Stimulated activated CD4-positive, alpha-beta T cell treated with anti-CD3 and anti-CD28 coated beads, Interleukin-12 subunit alpha, Interleukin-12 subunit beta, amount 100 ng/mL, for 4 hours (primary cell): ENCODE data around the gene PIAS2.
"Not testable (repeated sequence)": the region's sequence is repeated elsewhere in the genome, so short reads cannot be mapped to it uniquely, and the experiment has no call there.

ENCODE experiments used
- DNase-seq: peaks from one replicate; pipeline ENCODE4 v3.0.0-alpha.2; 2020

The PIAS2 gene, protein sequence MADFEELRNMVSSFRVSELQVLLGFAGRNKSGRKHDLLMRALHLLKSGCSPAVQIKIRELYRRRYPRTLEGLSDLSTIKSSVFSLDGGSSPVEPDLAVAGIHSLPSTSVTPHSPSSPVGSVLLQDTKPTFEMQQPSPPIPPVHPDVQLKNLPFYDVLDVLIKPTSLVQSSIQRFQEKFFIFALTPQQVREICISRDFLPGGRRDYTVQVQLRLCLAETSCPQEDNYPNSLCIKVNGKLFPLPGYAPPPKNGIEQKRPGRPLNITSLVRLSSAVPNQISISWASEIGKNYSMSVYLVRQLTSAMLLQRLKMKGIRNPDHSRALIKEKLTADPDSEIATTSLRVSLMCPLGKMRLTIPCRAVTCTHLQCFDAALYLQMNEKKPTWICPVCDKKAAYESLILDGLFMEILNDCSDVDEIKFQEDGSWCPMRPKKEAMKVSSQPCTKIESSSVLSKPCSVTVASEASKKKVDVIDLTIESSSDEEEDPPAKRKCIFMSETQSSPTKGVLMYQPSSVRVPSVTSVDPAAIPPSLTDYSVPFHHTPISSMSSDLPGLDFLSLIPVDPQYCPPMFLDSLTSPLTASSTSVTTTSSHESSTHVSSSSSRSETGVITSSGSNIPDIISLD

DNA sequence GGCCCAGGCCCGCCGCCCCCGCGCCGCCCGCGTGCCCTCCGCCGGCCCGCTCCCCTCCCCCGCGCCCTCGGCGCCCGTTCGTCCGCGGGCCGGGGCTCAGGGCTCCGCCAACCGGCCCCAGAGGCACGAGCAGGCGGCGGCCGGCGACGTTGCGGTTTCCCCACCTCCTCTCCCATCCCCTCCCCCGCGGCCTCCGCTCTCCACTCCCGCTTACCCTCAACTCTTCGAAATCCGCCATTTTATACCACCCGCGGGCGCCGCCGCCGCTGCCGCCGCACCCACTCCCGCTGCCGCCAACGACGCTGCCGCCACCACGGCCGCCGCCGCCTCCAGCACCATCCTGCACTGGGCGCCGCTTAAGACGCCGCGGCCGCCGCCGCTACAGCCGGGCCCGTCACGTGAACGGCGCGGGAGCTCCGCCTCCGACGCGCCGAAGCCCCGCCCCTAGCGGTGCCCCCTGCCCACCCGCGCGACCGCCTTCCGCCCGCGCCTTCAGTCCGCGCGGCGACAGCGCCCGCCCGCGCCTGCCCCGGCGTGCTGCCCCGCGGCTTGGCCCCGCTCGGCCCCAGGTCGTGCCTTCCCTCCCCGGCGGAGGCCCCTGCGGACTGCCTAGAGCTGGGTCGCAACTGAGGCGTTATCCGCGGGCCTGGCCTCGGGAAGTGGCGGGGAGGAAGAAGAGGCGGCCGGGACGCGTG is at the start of gene PIAS2, which contains the start of gene KATNAL2:
Gene PIAS2, minus strand, starts transcription at position 400 of the 695 bp plus-strand sequence. Its CDS starts 162 bp downstream, at position 238.
Gene KATNAL2, plus strand, starts transcription at position 495 of the 695 bp plus-strand sequence. CDS start 29,271 bp downstream, outside the sequence.
- DNase-seq = peak; percentile 77

DNA sequence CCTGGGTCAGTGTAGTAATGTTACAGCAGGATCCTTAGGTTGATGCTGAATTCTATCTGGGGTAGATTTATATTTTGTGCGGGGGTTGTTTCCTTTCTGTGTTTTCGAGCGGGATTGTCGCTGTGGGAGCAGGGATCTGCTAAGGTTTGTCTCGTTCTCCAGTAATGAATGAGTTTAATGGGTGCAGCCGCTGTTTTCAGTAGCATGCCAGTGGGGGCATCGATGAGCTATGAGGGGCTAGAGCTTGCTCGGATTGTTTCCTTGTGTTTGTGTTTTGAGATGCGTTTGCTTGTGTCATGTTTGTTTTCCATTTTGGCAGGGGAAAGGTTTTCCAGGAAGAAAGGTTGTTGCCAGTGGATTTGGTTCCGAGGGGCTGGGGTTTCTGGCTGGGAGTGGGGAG is 49.0 kb upstream of the PIAS2 start:
- DNase-seq = not testable (repeated sequence)

DNA sequence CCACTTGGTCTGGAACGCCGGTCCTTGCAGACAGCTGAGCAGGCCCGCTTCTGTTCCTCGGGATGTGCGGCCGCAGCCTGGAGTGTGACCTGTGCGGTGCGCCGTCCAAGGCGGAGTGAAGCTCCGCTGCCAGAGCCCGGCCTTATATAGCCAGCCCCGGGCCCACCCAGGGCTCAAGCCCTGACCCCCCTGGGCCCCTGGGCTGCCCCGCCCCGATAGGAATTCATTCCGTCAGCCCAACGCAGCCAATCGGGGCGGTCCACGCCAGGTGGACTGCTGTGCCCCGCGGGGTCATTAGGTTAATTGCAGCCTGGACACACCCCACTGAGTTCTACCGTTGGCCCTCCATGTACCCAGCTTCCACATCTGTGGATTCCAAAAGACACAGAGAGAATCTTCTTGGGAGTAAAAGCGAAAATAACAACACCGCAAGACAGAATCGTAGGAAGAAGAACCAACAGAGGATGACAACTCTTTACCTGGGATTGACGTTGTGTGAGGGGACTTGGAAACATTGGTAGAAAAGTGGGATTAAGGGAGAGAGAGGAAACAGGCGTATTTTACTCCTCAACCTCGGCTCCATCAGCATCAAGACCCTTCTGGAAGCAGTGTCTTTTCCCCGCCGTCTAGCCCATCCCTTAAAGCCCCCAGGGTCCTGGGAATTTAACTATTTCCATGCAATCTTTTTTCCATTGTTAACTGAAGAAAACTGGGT is 47.4 kb upstream of the PIAS2 start:
- not testable (repeated sequence) for DNase-seq

DNA sequence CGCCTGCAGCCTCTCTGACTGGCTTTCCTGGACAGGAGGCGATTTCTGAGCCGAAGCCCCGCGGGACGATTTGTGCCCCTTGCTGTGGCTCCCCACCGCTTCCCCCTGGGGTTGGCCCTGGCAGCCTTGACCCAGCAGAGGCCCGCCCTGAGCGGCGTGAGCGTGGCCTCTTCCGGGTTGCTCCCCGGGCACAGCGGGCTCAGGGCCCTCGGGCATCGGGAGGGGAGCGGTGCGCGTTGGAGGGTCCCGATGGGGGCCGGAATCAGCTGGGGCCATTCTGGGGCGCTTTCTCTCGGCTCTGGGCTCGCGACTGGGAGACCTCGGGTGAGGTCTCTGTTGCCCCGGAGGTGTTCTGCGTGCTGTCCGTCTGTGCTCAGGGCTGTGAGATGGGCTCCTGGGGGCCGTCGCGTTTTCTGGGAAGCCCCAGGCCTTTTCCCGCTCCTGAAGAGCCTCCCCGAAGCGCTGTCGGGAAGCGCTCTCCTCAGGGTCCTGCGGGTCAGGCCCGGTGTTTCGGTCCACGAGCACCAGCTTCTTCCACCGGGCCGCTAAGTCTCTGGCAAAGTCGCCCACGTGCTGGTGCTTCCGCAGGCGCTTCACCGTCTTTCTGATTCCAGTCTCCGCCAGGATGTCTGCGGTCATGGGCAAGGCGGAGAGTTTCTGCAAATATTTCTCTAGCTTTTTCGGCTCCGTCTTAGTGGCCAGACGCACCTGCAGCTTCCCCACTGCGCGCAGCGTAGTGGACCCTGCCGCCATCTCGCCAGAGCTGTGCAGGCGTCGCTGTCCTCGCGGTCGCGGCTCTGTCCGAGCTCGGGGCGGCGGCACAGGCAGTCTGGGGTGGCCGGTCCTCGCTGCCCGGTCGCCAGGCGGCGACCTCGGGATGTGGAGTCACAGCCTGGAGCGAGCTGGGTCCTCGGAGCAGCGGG is 46.6 kb upstream of the PIAS2 start:
- not testable (repeated sequence) for DNase-seq

DNA sequence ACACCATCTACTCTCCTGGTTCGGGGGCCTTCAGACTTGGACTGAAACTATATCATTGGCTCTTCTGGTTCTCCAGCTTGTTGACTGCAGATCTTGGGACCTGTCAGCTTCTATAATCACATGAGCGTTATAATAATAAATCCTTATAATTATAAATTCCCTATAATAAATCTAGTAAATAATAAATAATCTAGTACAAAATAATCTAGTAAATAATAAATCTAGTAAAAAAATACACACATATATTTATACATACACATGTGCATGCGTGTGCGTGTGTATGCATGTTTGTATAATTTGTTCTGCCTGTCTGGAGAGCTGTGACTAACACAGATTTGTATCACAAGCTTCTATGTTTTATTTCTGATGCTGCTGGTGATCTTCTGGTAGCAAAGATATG is 40.9 kb upstream of the PIAS2 start:
- DNase-seq = no peak

DNA sequence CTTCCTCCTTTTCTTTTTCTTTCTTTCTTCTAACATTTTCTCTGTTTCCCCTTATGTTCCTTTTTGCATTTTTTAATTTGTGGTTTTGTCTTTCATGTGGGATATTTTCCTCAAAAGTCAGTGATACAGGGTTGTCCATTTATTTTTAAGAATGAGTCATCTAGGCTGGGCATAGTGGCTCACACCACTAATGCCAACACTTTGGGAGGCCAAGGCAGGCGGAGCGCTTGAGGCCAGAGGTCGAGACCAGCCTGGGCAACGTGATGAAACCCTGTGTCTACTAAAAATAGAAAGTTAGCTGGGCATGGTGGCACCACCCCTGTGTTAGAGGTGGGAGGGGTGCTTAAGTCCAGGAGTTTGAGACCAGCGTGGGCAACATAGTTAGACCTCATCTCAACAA is 35.9 kb upstream of the PIAS2 start:
- DNase-seq = no peak

DNA sequence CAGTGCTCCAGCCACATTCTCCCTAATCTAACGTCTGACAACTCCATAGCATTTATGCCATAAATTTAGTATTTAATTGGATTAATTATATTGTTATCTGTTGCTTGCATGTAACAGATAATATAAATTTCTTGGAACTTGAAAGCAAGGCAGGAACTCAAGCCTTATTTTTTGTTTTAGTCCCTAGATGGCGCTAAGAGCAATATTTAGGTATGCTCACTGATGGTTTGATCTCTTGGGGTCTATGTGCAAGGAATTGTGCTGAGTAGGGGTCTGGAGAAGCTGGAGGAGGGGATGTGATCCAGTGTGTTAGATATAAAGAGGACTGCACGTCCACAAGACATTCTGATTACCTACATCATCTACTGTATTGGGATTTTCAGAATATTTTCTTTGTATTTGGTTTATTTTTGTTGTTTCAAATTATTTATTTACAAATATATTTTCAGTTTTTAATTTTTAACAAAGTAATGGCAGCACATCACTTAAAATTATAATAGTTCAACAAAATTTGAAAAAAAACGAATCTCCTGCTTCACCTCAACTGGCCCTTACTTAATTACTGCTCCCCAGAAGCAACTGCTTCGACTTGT is 32.9 kb upstream of the PIAS2 start:
- no peak for DNase-seq

DNA sequence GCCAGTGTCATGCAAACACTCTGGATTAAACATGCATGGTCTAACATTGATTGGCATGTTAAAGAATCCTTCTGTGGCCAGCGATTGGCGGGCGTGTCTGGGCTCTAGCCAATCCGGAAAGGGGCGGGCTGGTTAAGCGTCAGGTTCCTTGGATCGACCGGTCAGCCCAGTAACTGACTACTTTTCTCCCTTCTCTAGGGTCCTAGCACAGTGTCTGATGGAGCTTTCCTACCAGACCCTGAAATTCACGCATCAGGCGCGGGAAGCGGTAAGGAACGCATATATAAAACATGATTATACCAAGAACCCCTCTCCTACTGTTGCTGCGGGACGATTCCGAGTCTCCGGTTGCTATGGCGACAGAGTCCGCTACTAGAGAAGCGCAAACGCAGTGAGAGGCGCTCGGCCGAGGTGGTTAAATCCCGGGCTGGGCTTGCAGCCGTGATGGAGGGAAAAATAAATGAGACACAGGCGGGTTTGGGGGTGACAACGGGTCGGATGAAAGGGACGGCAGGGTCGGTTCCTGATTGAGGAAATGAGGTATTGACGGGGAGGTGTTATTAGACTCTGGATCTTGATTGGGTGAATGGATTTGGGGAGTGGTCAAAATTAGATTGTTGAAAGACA is 29.5 kb upstream of the PIAS2 start:
- DNase-seq = peak; percentile 37

DNA sequence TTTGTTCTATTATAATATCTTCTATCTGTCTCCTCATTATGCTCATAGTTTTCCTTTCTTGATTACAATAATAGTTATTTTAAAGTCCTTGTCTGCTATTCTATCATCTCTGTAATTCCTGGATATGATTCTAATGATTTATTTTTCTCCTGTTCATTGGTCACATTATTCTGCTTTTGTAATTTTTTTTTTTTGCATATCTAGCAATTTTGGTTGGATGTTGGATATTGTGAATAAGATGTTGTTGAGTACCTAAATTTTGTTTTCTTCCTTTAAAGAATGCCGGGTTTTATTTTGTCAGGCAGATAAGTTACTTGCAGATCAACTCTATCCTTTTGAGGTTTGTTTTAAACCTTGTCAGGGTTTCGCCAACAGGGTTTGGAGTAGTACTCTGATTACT is 25.3 kb upstream of the PIAS2 start:
- DNase-seq = no peak

DNA sequence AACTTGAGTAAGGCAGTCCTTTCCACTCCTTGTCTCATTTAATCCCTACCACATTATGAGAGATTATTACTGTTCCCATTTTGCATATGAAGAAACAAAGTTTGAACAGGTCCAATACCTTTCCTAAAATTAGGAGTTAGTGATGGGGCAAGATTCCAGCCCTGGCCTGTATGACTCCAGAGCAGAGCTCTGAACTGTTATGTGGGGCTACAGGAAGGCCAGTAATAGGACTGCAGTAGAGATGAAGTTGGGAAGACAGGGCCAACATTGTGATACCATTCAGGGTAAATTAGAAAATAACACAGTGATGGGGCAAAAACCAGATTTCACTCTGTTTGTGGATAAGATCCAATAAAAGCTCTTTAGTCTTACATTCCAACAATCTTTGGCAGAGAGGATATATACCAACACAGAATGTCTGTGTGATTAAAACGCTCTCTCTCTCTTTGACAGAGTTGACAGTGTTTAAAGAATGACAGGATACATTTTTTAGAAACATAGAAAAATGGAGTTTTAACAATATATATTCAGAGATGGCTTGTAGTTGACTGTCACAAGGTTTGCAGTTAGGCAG is 22.8 kb upstream of the PIAS2 start:
- no peak for DNase-seq

DNA sequence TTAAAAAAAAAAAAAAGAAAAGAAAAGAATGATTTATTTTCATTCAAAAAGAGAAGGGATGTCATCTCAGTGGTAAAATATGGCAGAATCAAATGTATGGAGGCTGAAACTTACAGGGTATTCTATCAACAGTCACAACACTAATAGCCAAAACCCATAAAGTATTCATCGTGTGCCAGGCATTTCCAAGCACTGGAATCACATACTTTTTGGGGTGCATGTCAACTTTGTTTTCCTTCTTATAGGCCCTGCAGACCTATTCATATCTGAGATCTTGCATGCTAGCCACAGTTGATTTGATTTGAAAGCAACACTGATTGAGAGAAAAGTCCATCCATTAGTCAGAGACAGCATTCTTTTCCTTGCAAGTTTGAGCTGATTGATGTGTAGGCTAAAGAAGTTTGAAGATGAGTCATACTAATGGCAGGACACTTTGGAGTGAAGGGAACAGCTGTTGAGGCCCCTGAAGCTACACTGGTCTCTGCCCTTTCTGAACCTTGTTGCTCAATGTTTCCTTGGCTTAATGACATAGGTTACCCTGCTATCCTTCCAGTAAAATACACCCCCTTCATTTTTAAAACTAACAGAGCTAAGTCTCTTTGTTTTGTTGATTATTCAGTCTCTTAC is 22.1 kb upstream of the PIAS2 start:
- no peak for DNase-seq

DNA sequence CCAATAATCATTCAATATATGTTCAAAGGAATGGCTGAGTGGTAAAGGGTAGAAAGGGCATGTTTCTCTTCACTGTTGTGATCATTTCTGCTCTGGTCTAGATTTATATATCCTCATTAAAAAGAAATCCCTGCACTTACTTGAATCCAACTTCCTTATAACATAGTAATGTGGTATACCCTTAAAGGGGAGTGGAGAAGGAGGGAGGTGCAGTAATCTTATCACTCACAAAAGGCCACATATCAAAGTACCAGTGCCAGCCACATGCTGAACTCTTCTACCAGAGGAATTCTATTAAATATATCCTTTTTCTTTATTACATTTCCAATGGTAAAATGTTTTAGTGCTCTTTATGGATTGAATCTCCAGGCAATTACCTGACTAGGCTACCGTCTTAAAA is 3.3 kb upstream of the PIAS2 start:
- no peak for DNase-seq

DNA sequence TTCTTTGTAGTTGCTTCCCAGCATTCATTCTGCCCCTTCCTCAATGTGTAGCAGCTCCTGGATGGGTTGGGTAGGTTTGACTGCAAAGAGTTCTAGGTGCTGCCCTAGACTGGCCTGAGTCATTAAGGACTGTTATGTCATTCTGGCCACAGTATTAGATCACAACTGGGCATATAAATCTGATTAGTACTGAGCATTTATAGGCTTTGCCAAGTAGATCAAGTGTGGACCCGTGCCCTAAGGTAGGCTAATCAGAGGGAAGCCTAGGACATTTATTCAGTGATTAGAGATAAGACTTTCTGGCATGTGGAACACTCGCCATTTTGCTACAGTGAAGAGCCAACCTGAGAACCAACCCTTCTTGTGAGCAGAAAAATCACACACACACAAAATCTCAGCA is 2.8 kb upstream of the PIAS2 start:
- DNase-seq = no peak

DNA sequence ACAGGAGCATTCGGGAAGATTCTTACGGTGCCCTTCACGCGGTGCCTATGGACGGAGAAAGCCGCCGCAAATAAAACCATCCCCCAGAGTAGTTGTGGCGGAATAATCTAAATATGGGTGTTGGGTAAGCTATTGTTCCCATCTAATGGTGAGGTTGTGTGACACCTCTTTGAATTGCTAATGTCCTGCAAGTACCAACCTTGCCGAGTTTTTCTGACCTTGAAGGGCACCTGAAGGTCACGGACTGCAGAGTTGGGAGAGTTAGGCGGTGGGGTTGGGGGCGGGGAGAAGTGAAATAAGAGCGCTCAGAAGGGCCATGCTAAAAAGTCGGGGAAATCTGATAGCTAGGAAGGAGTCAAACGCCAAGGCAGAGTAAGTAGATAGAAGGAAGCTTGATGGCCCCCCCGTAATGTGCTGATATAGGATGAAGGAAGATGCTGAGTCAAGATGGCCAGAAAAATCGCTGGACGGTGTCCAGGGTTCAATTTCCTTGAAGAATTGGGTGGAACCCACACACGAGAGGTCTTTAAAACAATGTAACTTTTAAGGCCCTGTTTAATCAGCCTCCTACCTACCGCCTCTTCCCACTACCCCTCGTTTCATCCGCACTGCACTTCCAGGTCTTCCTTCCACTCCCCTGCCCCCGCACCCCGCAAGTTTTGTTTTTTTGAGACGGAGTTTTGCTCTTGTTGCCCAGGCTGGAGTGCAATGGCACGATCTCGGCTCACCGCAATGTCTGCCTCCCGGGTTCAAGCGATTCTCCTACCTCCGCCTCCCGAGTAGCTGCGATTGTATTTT is 695 bp upstream of the PIAS2 start:
- peak; percentile 14 for DNase-seq

DNA sequence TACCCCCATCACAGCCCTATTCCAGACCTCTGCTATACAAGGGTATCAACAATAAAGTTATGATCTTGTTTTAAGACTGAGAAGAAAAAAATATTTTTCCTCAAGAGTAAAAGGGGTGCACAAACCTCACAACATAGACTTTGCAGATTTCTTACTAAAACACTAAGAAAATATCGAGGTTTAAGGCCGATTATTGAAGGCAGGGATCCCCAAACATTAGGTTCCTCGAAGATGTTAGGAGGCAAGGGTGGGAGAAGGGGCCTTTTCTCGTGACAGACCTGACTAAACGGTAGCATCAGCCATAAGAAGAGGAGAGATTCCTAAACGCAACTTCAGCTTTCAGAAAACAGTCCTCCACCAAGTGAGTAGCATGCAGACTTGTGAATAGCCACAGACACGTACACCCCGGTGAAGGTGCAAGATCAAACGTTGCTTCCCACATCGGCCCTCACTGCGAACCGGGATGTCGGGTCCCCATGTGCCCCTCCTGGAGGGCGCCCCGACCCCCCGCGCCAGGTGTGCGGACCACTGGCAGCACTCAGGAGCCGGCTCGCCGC is 678 bp downstream of the PIAS2 start:
- no peak for DNase-seq

DNA sequence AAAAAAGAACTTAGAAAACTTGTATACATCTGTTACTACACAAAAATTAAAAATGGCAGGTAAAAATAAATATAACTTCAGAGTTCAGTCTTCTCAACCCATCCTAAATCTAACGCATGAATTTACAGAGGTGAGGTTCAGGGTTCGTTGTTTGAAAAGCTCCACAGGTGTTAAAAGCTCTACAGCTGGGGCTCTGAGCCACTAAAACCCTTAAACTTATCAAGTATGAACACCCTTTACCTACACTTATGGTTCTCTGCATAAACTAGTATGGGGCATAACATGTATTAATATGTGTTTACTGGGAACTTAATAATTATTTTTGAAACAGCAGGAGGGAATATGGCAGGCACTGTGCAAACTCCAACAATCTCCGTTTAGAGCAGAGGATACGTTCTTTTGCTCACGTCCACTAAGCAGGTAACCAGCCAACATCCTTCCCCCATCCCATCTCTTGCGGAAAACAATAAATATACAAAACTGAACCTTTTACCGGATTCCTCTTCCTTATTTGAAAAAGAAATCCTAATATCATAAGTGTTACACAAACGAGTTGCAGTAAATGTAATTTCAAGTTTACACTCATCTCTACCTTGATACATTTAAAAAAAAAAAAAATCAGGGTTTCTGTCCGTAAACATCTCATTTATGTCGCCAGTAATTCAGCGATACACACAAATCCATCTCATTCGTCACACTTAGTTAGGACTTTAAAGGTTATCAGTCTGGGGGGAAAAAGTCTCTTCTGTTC is 1.3 kb downstream of the PIAS2 start:
- no peak for DNase-seq

DNA sequence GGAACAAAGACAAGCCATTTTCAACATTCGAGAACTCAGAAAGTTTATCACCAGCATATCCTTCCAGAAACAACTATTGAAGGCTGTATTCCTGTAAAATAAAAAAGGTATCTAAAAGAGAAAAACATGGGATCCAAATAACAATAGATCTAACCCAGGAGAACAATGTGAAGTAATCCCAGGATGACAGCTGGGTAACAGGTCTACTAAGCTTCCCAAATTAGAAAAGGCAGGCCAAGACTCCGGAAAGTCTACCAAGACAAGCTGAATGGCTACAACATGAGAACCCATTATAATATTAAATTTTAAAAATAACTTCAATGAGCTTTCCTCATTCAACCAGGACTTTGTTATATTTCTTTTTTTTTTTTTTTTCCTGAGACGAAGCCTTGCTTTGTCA is 6.5 kb downstream of the PIAS2 start:
- DNase-seq = no peak

DNA sequence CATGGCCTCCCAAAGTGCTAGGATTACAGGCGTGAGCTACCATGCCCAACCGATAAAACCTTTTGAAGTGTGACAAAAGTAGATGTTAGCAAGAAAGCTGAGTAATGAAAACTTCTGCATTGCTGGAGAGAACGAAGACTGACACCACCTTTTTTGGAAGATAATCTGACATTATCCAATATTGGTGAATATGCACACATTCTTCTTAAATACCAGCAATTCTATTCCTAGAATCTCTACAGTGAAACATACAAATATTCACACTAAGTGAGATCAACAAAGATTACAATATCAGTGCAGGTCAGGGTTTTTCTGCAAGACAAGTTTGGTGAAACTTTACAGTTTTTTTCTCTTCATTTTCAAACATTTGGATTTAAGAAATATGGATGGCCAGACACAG is 7.8 kb downstream of the PIAS2 start:
- DNase-seq = no peak
